SK-N-SH (cell line): ENCODE results near the gene PAWR. TPM values are rescaled to one million over a fixed set of nuclear protein-coding genes. Genes with fewer than 3 reads are reported as not detected.

Source experiments
- CTCF ChIA-PET: fragments of 300-600, 350-600 bp; formaldehyde crosslinking; extraction: SDS; loops from one replicate; lab custom pipeline; 2021; lab: Yijun Ruan, JAX
- POLR2A ChIA-PET: fragments of 350-600 bp; sonication (Branson Sonifier 250); formaldehyde crosslinking; extraction: SDS; loops from one replicate; lab custom pipeline; 2020; ENCODE audit warnings: antibody characterized with exemption, inconsistent platforms; lab: Yijun Ruan, JAX
- DNase-seq: peaks from one replicate; pipeline ENCODE4 v3.0.0; 2012
- H2AFZ ChIP-seq: fragments of 200-600 bp; sonication (generic); 2 replicates; pipeline ENCODE4 v1.8.1; 2016; ENCODE audit warnings: antibody characterized with exemption, mild to moderate bottlenecking, low read depth
- H3F3A ChIP-seq: fragments of 200-600 bp; sonication (generic); replicated peaks from 2 replicates; pipeline ENCODE3; 2016; ENCODE audit warnings: antibody characterized with exemption, mild to moderate bottlenecking; ENCODE audit not compliant: insufficient read depth
- H3K27ac ChIP-seq, 2 experiments: fragments of 200-500 bp in 1 of 2; fragments of 200-600 bp in 1 of 2; sonication (Bioruptor generic) in 1 of 2; sonication (generic), shearing (Covaris generic) in 1 of 2; 2 replicates each; pipeline versions ENCODE4 v1.5.1 to v1.6.1; 2014 to 2016; ENCODE audit warnings: low read depth in 2 of 2, inconsistent platforms in 1 of 2, low read length in 1 of 2, mild to moderate bottlenecking in 1 of 2, mixed read lengths in 1 of 2
- H3K27me3 ChIP-seq: fragments of 200-600 bp; sonication (generic), shearing (Covaris generic); 2 replicates; pipeline ENCODE4 v1.6.1; 2016; ENCODE audit warnings: mixed run types; ENCODE audit not compliant: insufficient read depth
- H3K36me3 ChIP-seq, 2 experiments: fragments of 200-500 bp in 1 of 2; fragments of 200-600 bp in 1 of 2; sonication (Bioruptor generic) in 1 of 2; sonication (generic) in 1 of 2; replicated peaks in 1 of 2; 2 replicates each; pipeline versions ENCODE3 to v1.5.1; 2014 to 2016; ENCODE audit warnings: low read length in 1 of 2, mild to moderate bottlenecking in 1 of 2; ENCODE audit not compliant: insufficient read depth in 2 of 2, control insufficient read depth in 1 of 2
- H3K4me1 ChIP-seq, 2 experiments: fragments of 200-500 bp in 1 of 2; fragments of 200-600 bp in 1 of 2; sonication (Bioruptor generic) in 1 of 2; sonication (generic), shearing (Covaris generic) in 1 of 2; 2 replicates each; pipeline versions ENCODE4 v1.5.1 to v1.6.1; 2014 to 2016; ENCODE audit warnings: low read depth in 1 of 2, low read length in 1 of 2, mixed run types in 1 of 2; ENCODE audit not compliant: insufficient read depth in 2 of 2, control insufficient read depth in 1 of 2
- H3K4me2 ChIP-seq: fragments of 200-600 bp; sonication (generic), shearing (Covaris generic); 2 replicates; pipeline ENCODE4 v1.6.1; 2017; ENCODE audit warnings: mixed run types
- H3K4me3 ChIP-seq, 2 experiments: fragments of 200-500 bp in 1 of 2; fragments of 200-600 bp in 1 of 2; sonication (Bioruptor generic) in 1 of 2; sonication (generic), shearing (Covaris generic) in 1 of 2; 2 replicates each; pipeline versions ENCODE4 v1.5.1 to v1.8.1; 2014 to 2016; ENCODE audit warnings: low read depth in 2 of 2, inconsistent platforms in 1 of 2, low read length in 1 of 2, mild to moderate bottlenecking in 1 of 2, mixed read lengths in 1 of 2, moderate library complexity in 1 of 2
- H3K79me2 ChIP-seq: fragments of 200-600 bp; sonication (generic); 2 replicates; pipeline ENCODE4 v1.8.1; 2017; ENCODE audit warnings: mild to moderate bottlenecking; ENCODE audit not compliant: insufficient read depth
- H3K9ac ChIP-seq: fragments of 200-600 bp; sonication (generic); 2 replicates; pipeline ENCODE4 v1.6.1; 2017; ENCODE audit warnings: mixed run types
- H3K9me2 ChIP-seq: fragments of 200-600 bp; sonication (generic); 2 replicates; pipeline ENCODE4 v1.6.1; 2017; ENCODE audit warnings: mixed run types
- H3K9me3 ChIP-seq: fragments of 200-600 bp; sonication (generic); 2 replicates; pipeline ENCODE4 v1.6.1; 2017; ENCODE audit warnings: mixed run types, mild to moderate bottlenecking, moderate library complexity
- H4K20me1 ChIP-seq: fragments of 200-600 bp; sonication (generic); 2 replicates; pipeline ENCODE4 v1.6.1; 2017; ENCODE audit warnings: mild to moderate bottlenecking, mixed run types; ENCODE audit not compliant: insufficient read depth
- CHD2 ChIP-seq: fragments of 150-350 bp; IDR thresholded peaks from 2 replicates; pipeline ENCODE4 v1.6.1; 2018; ENCODE audit warnings: low read length; ENCODE audit not compliant: partially characterized antibody
- CTCF ChIP-seq: fragments of 200-600 bp; sonication (generic); IDR thresholded peaks from 2 replicates; pipeline ENCODE4 v1.6.1; 2017; ENCODE audit warnings: antibody characterized with exemption, mild to moderate bottlenecking, moderate library complexity
- FOXJ3 ChIP-seq: sonication (generic); formaldehyde crosslinking; IDR thresholded peaks from 2 replicates; pipeline ENCODE4 v1.5.1; 2020; ENCODE audit warnings: mild to moderate bottlenecking, missing genetic modification reagents
- FOXM1 ChIP-seq: IDR thresholded peaks from 2 replicates; pipeline ENCODE4 v1.4.0; 2012; ENCODE audit warnings: low read depth, mild to moderate bottlenecking
- GABPA ChIP-seq: IDR thresholded peaks from 2 replicates; pipeline ENCODE4 v1.4.0; 2012; ENCODE audit warnings: low read depth, mild to moderate bottlenecking
- IRF3 ChIP-seq: fragments of 150-350 bp; IDR thresholded peaks from 2 replicates; pipeline ENCODE4 v1.6.1; 2016; ENCODE audit warnings: mild to moderate bottlenecking, low read depth, low read length
- JUND ChIP-seq: IDR thresholded peaks from 2 replicates; pipeline ENCODE4 v1.4.0; 2012
- MXI1 ChIP-seq: IDR thresholded peaks from 2 replicates; pipeline ENCODE4 v1.6.1; 2012; ENCODE audit warnings: mild to moderate bottlenecking, low read depth, low read length, improper control_type of control experiment
- NFIC ChIP-seq: IDR thresholded peaks from 2 replicates; pipeline ENCODE4 v1.4.0; 2012; ENCODE audit warnings: borderline replicate concordance
- POLR2AphosphoS5 ChIP-seq: IDR thresholded peaks from 2 replicates; pipeline ENCODE4 v1.6.1; 2012; ENCODE audit warnings: low read depth, low read length
- RFX5 ChIP-seq: IDR thresholded peaks from 2 replicates; pipeline ENCODE4 v1.6.1; 2012; ENCODE audit warnings: mild to moderate bottlenecking, improper control_type of control experiment, low read length
- SIN3A ChIP-seq: IDR thresholded peaks from 2 replicates; pipeline ENCODE4 v1.6.1; 2012; ENCODE audit warnings: low read depth, mild to moderate bottlenecking, low read length, moderate library complexity, borderline replicate concordance
- SMC3 ChIP-seq: IDR thresholded peaks from 2 replicates; pipeline ENCODE4 v1.6.1; 2012; ENCODE audit warnings: low read depth, low read length, improper control_type of control experiment
- USF1 ChIP-seq: IDR thresholded peaks from 2 replicates; pipeline ENCODE4 v1.4.0; 2012; ENCODE audit warnings: low read depth, borderline replicate concordance
- USF2 ChIP-seq: fragments of 150-350 bp; IDR thresholded peaks from 2 replicates; pipeline ENCODE4 v1.6.1; 2017; ENCODE audit warnings: antibody characterized with exemption, low read length, low read depth, borderline replicate concordance
- YY1 ChIP-seq: IDR thresholded peaks from 2 replicates; pipeline ENCODE4 v1.4.0; 2012; ENCODE audit warnings: low read depth, mild to moderate bottlenecking
- ZBTB33 ChIP-seq: IDR thresholded peaks from 2 replicates; pipeline ENCODE4 v1.4.0; 2012; ENCODE audit warnings: low read depth, borderline replicate concordance
- WGBS: methylation state at CpG from one replicate; pipeline ENCODE4 v1.1.6; 2017; ENCODE audit warnings: low lambda C conversion rate; 5-methylcytosine and 5-hydroxymethylcytosine counted together
- polyA plus RNA-seq, 3 experiments: library from polyadenylated mRNA; depleted of rRNA; stranded (reverse); fragments of >200 nt; gene quantifications; 2 replicates each; pipeline ENCODE4 v1.2.3, GENCODE V29; 2012

PAWR gene
- polyA plus RNA-seq, 1 of the 3 experiments (the other 2 are of a cell fraction) = 1.8 TPM

- TF ChIP-seq CTCF = no peak
- no peak for TF ChIP-seq MXI1
- TF ChIP-seq IRF3 = no peak
- TF ChIP-seq, all 33 proteins: peak for 0
Measured at GRCh38 chr12:79553863-79554574, 136.7 kb downstream of the PAWR start (continued).

- Histone ChIP-seq H3K4me2 (no peak overlapping the region), H3K9me3 (no peaks in the 10 kb centered on the region), H2AFZ (no peak overlapping the region), H3K36me3 (peaks cover 0 to 4% of the 10 kb centered on the region in 2 experiments)
- CTCF ChIA-PET = interaction anchor here (1.0 kb wide), 1 partner anchor 718 kb away, joined by 5 read pairs; no protein-coding TSS in a partner anchor
- DNase-seq = no peak
- TF ChIP-seq RFX5 (no peak), USF2 (no peak), SIN3A (no peak), POLR2AphosphoS5 (no peak), MXI1 (no peak), USF1 (no peak), ZBTB33 (no peak), CHD2 (no peak), FOXM1 (no peak), JUND (no peak), GABPA (no peak), CTCF (no peak), FOXJ3 (CRISPR knock-in tag) (no peak), IRF3 (no peak), YY1 (no peak), NFIC (no peak), SMC3 (no peak)
- TF ChIP-seq, all 33 proteins: peak for 0
- 84% methylated on average over 6 of the region's 6 CpGs for WGBS
- Histone ChIP-seq H3K9ac (no peak overlapping the region), H3K9me2 (no peaks in the 10 kb centered on the region), H3K27me3 (no peaks in the 10 kb centered on the region), H4K20me1 (no peaks in the 10 kb centered on the region), H3K4me3 (no peak overlapping the region), H3K27ac (no peak overlapping the region), H3K79me2 (no peaks in the 10 kb centered on the region), H3K4me1 (peaks cover 0 to 9% of the 10 kb centered on the region in 2 experiments; a peak in 3 of 4 replicates), H3F3A (peaks cover 19% of the 10 kb centered on the region)
- POLR2A ChIA-PET = no interaction called here
Measured at GRCh38 chr12:79552192-79552591, 138.6 kb downstream of the PAWR start.
